HepG2 (cell line): ENCODE results near the gene ZDHHC3. TPM values are rescaled to one million over a fixed set of nuclear protein-coding genes. Genes with fewer than 3 reads are reported as not detected.

ENCODE experiments used
- ATAC-seq: fragments of 200-7000 bp; cut with Tn5 transposase; 3 replicates; pipeline ENCODE4 v1.9.1; 2020; ENCODE audit warnings: mild to moderate bottlenecking, moderate library complexity
- BruUV-seq: library from RNA; stranded (reverse); fragments of 400-500 nt; replicated peaks from 2 replicates; lab custom pipeline; 2021; lab: Mats Ljungman, UMichigan
- CTCF ChIA-PET: fragments of 300-600 bp; formaldehyde crosslinking; extraction: SDS; loops from one replicate; lab custom pipeline; 2021; ENCODE audit warnings: low total read pairs, inconsistent platforms, low intra/inter-chr PET ratio; lab: Yijun Ruan, JAX
- POLR2A ChIA-PET: fragments of 350-600 bp; sonication (Branson Sonifier 250); formaldehyde crosslinking; loops from one replicate; lab custom pipeline; 2020; ENCODE audit warnings: antibody characterized with exemption, inconsistent platforms; lab: Yijun Ruan, JAX
- DNase-seq: peaks from one replicate; pipeline ENCODE4 v3.0.0-alpha.2; 2015; ENCODE audit warnings: low spot score
- FAIRE-seq: peaks from 3 replicates; lab custom pipeline; 2011; peaks lifted over from hg19 to GRCh38; lab: Jason Lieb, UNC
- H2AFZ ChIP-seq: one replicate; pipeline ENCODE4 v1.6.1; 2011; ENCODE audit warnings: low read length, inconsistent platforms
- H3K27ac ChIP-seq: fragments of 300-600 bp; 3 replicates; pipeline ENCODE4 v1.8.0; 2011; ENCODE audit warnings: mixed run types, mild to moderate bottlenecking, mixed read lengths, low read length, inconsistent platforms; ENCODE audit not compliant: insufficient read depth; ENCODE audit errors: extremely low read length
- H3K27me3 ChIP-seq, 2 experiments: fragments of 200-600 bp in 1 of 2; 2 replicates in 1 of 2; 3 replicates in 1 of 2; pipeline versions ENCODE4 v1.6.0 to v1.8.0; 2011; ENCODE audit warnings: low read length in 2 of 2, mild to moderate bottlenecking in 2 of 2, moderate library complexity in 2 of 2, inconsistent platforms in 1 of 2; ENCODE audit not compliant: insufficient read depth in 2 of 2, control insufficient read depth in 1 of 2
- H3K36me3 ChIP-seq, 2 experiments: fragments of 200-600 bp in 1 of 2; replicated peaks in 1 of 2; 2 replicates in 1 of 2; 3 replicates in 1 of 2; pipeline versions ENCODE4 v1.5.1 to v1.8.0; 2011; ENCODE audit warnings: low read length in 2 of 2, inconsistent platforms in 1 of 2; ENCODE audit not compliant: insufficient read depth in 2 of 2, control insufficient read depth in 1 of 2
- H3K4me1 ChIP-seq: 2 replicates; pipeline ENCODE4 v1.5.1; 2012; ENCODE audit warnings: low read length, inconsistent platforms; ENCODE audit not compliant: insufficient read depth
- H3K4me2 ChIP-seq: 2 replicates; pipeline ENCODE4 v1.6.0; 2011; ENCODE audit warnings: low read depth, low read length, inconsistent platforms
- H3K4me3 ChIP-seq, 3 experiments: fragments of 200-600 bp in 1 of 3; sonication (generic), shearing (Covaris generic) in 1 of 3; replicated peaks in 1 of 3; 2 replicates each; pipeline ENCODE4 v1.5.1; 2011 to 2016; ENCODE audit warnings: low read length in 3 of 3, inconsistent platforms in 2 of 3, low read depth in 2 of 3, mild to moderate bottlenecking in 2 of 3, control low read depth in 1 of 3, mixed read lengths in 1 of 3; ENCODE audit not compliant: insufficient read depth in 1 of 3
- H3K79me2 ChIP-seq: one replicate; pipeline ENCODE4 v1.6.1; 2011; ENCODE audit warnings: low read length, inconsistent platforms; ENCODE audit not compliant: insufficient read depth
- H3K9ac ChIP-seq: 2 replicates; pipeline ENCODE4 v1.6.0; 2011; ENCODE audit warnings: mild to moderate bottlenecking, low read depth, low read length, inconsistent platforms; ENCODE audit not compliant: insufficient read depth
- H3K9me3 ChIP-seq: 2 replicates; pipeline ENCODE4 v1.5.1; 2012; ENCODE audit warnings: mild to moderate bottlenecking, low read length
- H4K20me1 ChIP-seq: 2 replicates; pipeline ENCODE4 v1.6.0; 2011; ENCODE audit warnings: inconsistent platforms, mild to moderate bottlenecking, low read length, moderate library complexity; ENCODE audit not compliant: insufficient read depth
- CSRNP2 ChIP-seq: sonication (generic); formaldehyde crosslinking; conservative IDR thresholded peaks from 2 replicates; pipeline ENCODE4 v1.8.0; 2022; ENCODE audit warnings: low read depth, missing genetic modification reagents
- HDAC6 ChIP-seq: fragments of 200-600 bp; sonication (generic); IDR thresholded peaks from 2 replicates; pipeline ENCODE4 v1.7.0; 2017; ENCODE audit warnings: mild to moderate bottlenecking, antibody characterized with exemption, low read length, low read depth
- IRF2 ChIP-seq: IDR thresholded peaks from 2 replicates; pipeline ENCODE4 v1.6.1; 2018; ENCODE audit warnings: missing genetic modification reagents, missing compliant biosample characterization
- PHF8 ChIP-seq: sonication (generic); formaldehyde crosslinking; IDR thresholded peaks from 2 replicates; pipeline ENCODE4 v1.5.0; 2020; ENCODE audit warnings: missing genetic modification reagents
- SMARCC2 ChIP-seq: fragments of 450-650 bp; IDR thresholded peaks from 2 replicates; pipeline ENCODE4 v1.6.1; 2017; ENCODE audit warnings: antibody characterized with exemption, mild to moderate bottlenecking
- SNAPC2 ChIP-seq: sonication (generic); formaldehyde crosslinking; IDR thresholded peaks from 2 replicates; pipeline ENCODE4 v1.8.1; 2022; ENCODE audit warnings: mild to moderate bottlenecking, missing genetic modification reagents
- TIGD3 ChIP-seq: sonication (generic); formaldehyde crosslinking; IDR thresholded peaks from 2 replicates; pipeline ENCODE4 v1.5.1; 2020; ENCODE audit warnings: mild to moderate bottlenecking, missing genetic modification reagents, borderline replicate concordance
- WGBS: methylation state at CpG from one replicate; pipeline ENCODE4 v1.1.6; 2017; ENCODE audit warnings: low lambda C conversion rate; 5-methylcytosine and 5-hydroxymethylcytosine counted together
- in situ Hi-C: cut with HindIII; loops from 2 replicates; pipeline ENCODE4 v1.10.0; 2017; ENCODE audit warnings: low pct_unique_long_range_greater_than_20kb; ENCODE audit not compliant: extremely low pct_ligation_motif_present
- intact Hi-C: fragments of 100-400 bp; cut with micrococcal nuclease; formaldehyde crosslinking; loops from one replicate; pipeline ENCODE4 v1.10.0; 2022; ENCODE audit not compliant: unreplicated experiment
- polyA plus RNA-seq, 8 experiments: library from polyadenylated mRNA; depleted of rRNA in 3 of 8; stranded (reverse) in 7 of 8; unstranded in 1 of 8; fragments of >200 nt; fragmentation: Illumina TruSeq in 4 of 8; extraction: Trizol in 4 of 8; gene quantifications; 2 replicates each; pipeline versions ENCODE4 v1.2.1 to v1.2.3, GENCODE V29; 2011 to 2016; ENCODE audit warnings: low read depth in 4 of 8, missing spikeins in 1 of 8, mixed read lengths in 1 of 8; ENCODE audit not compliant: insufficient read depth in 1 of 8
- total RNA-seq, 5 experiments: library from RNA; depleted of rRNA; stranded (reverse); fragments of >200 nt; fragmentation: Illumina TruSeq; extraction: Trizol; gene quantifications; 2 replicates each; pipeline ENCODE4 v1.2.3, GENCODE V29; 2016; ENCODE audit warnings: low read depth in 1 of 5
- TF ChIP-seq, protein P1 (sequence below): sonication (generic); formaldehyde crosslinking; IDR thresholded peaks from 2 replicates; pipeline ENCODE4 v1.9.0; 2021; ENCODE audit warnings: missing genetic modification reagents, mild to moderate bottlenecking, borderline replicate concordance
- TF ChIP-seq, protein P2 (sequence below): sonication (generic); IDR thresholded peaks from 2 replicates; pipeline ENCODE4 v1.6.1; 2016; ENCODE audit warnings: low read depth, borderline replicate concordance

The ZDHHC3 gene
- total and polyA plus RNA-seq, 2 of the 13 experiments (the other 11 are each of a cell fraction or from before 2014, with no cell fraction given) = 44.1 to 65.7 TPM

DNA sequence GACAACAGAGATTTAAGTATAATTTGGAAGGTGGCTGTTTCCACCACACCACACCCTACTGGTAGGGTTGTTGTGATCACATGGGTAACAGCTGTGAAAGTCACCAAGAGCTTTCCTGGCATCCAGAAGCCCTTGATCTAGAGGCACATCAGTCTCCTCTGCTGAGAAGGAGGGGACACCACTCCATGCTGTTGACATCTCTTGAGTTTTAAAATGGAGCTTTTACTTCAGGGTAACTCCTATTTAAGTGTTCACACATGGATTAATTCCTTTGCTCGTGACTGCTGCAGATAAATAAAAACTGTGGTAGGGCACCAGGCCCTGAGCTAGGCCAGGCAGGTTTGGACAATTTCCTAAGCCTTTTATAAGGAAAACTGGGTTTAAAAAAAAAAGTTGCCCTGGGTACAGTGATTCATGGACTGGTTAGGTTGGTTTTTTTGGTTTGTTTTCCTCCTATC, 7.5 kb upstream of the ZDHHC3 start:
- H3K4me1 ChIP-seq = peaks cover 55% of the 10 kb centered on the region
- no peak overlapping the region for H3K9ac ChIP-seq
- 92% methylated on average over 1 of the region's 1 CpG for WGBS
- CTCF ChIA-PET = no interaction called here
- no peaks in the 10 kb centered on the region for H3K27me3 ChIP-seq
- no peaks in the 10 kb centered on the region for H3K9me3 ChIP-seq
- TF ChIP-seq SNAPC2 (no peak), PHF8 (no peak), HDAC6 (no peak), IRF2 (no peak), TIGD3 (no peak), SMARCC2 (no peak), CSRNP2 (CRISPR knock-in tag) (no peak)
- TF ChIP-seq, protein P1, sequence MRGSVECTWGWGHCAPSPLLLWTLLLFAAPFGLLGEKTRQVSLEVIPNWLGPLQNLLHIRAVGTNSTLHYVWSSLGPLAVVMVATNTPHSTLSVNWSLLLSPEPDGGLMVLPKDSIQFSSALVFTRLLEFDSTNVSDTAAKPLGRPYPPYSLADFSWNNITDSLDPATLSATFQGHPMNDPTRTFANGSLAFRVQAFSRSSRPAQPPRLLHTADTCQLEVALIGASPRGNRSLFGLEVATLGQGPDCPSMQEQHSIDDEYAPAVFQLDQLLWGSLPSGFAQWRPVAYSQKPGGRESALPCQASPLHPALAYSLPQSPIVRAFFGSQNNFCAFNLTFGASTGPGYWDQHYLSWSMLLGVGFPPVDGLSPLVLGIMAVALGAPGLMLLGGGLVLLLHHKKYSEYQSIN (CRISPR knock-in tag) = no peak
- TF ChIP-seq, protein P2, sequence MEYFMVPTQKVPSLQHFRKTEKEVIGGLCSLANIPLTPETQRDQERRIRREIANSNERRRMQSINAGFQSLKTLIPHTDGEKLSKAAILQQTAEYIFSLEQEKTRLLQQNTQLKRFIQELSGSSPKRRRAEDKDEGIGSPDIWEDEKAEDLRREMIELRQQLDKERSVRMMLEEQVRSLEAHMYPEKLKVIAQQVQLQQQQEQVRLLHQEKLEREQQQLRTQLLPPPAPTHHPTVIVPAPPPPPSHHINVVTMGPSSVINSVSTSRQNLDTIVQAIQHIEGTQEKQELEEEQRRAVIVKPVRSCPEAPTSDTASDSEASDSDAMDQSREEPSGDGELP = peak; percentile 16; the same call in 1 of the 2 replicates
- H3K36me3 ChIP-seq = peaks cover 2 to 5% of the 10 kb centered on the region in 2 experiments; a peak in 4 of 5 replicates
- no peak overlapping the region for H2AFZ ChIP-seq
- FAIRE-seq = no peak
- BruUV-seq = no TSS peak
- H3K4me2 ChIP-seq = no peak overlapping the region
- H3K27ac ChIP-seq = no peak overlapping the region
- ATAC-seq = peak; percentile 49; the same call in 1 of the 3 replicates
- peaks cover 81% of the 10 kb centered on the region for H3K79me2 ChIP-seq
- DNase-seq = no peak
- in situ Hi-C loops (no loop called here), intact Hi-C loops (no loop called here)
- H4K20me1 ChIP-seq = peaks cover 18% of the 10 kb centered on the region
- POLR2A ChIA-PET = no interaction called here
- no peak overlapping the region for H3K4me3 ChIP-seq
